Lung (tissue), 12 donors: ENCODE data around the gene NIPAL3. TPM values are rescaled to one million over a fixed set of nuclear protein-coding genes. Genes with fewer than 3 reads are reported as not detected.

ENCODE experiments used
- ATAC-seq: fragments of 200-7000 bp; cut with Tn5 transposase; one replicate; pipeline ENCODE4 v1.9.1; 2020; ENCODE audit warnings: moderate number of reproducible peaks; ENCODE audit not compliant: insufficient read depth, low FRiP score
- DNase-seq, 3 donors: peaks; one replicate each; pipeline ENCODE4 v3.0.0-alpha.2; 2013 to 2017
- H3K27ac ChIP-seq, 2 donors: one replicate each; pipeline ENCODE4 v1.5.1; 2013; ENCODE audit warnings: mild to moderate bottlenecking in 2 of 2, moderate library complexity in 2 of 2, control low read depth in 1 of 2, inconsistent platforms in 1 of 2, low read depth in 1 of 2, low read length in 1 of 2
- H3K27me3 ChIP-seq, 3 donors: one replicate each; pipeline ENCODE4 v1.5.1; 2013; ENCODE audit warnings: low read length in 2 of 3; ENCODE audit not compliant: control insufficient read depth in 3 of 3, insufficient read depth in 3 of 3
- H3K36me3 ChIP-seq, 4 donors: one replicate each; pipeline ENCODE4 v1.5.1; 2013; ENCODE audit warnings: low read length in 4 of 4, mild to moderate bottlenecking in 1 of 4, moderate library complexity in 1 of 4; ENCODE audit not compliant: control insufficient read depth in 4 of 4, insufficient read depth in 4 of 4
- H3K4me1 ChIP-seq, 5 donors: one replicate each; pipeline ENCODE4 v1.5.1; 2013; ENCODE audit warnings: low read length in 5 of 5, mild to moderate bottlenecking in 2 of 5, moderate library complexity in 1 of 5; ENCODE audit not compliant: control insufficient read depth in 5 of 5, insufficient read depth in 5 of 5
- H3K4me3 ChIP-seq: one replicate; pipeline ENCODE4 v1.5.1; 2013; ENCODE audit warnings: mild to moderate bottlenecking, control low read depth, moderate library complexity
- H3K9ac ChIP-seq, 2 donors: one replicate each; pipeline ENCODE4 v1.5.1; 2013; ENCODE audit warnings: low read length in 2 of 2, control low read depth in 1 of 2; ENCODE audit not compliant: insufficient read depth in 1 of 2
- H3K9me3 ChIP-seq, 4 donors: one replicate each; pipeline ENCODE4 v1.5.1; 2013; ENCODE audit warnings: low read length in 3 of 4, mild to moderate bottlenecking in 1 of 4, moderate library complexity in 1 of 4; ENCODE audit not compliant: control insufficient read depth in 4 of 4, insufficient read depth in 3 of 4
- CTCF ChIP-seq: IDR thresholded peaks from 2 replicates; pipeline ENCODE4 v1.5.1; 2012; ENCODE audit warnings: mild to moderate bottlenecking; ENCODE audit errors: control extremely low read depth, extremely low read depth
- WGBS, 2 donors: extraction: QIAGEN DNeasy Blood & Tissue Kit; methylation state at CpG; one replicate each; pipeline ENCODE4 v1.1.7; 2013; 5-methylcytosine and 5-hydroxymethylcytosine counted together
- polyA plus RNA-seq, 2 donors: library from polyadenylated mRNA; stranded (reverse); fragments of 200-250 nt; gene quantifications; one replicate each; pipeline ENCODE4 v1.2.1, GENCODE V29; 2013
- total RNA-seq, 2 donors: library from RNA; depleted of rRNA in 1 of 2; stranded (reverse); fragments of >200 nt in 1 of 2; gene quantifications; one replicate each; pipeline ENCODE4 v1.2.1, GENCODE V29; 2014 to 2021
- donor health status: control.
- donor health status: control.
- donor health status: Bipolar disorder and iron deficiency.
- donor health status: healthy.
- donor health status: DM: yes; HTN: yes; CAD: no.

The NIPAL3 gene
- total and polyA plus RNA-seq, 4 donors, result 11.9 to 31.8 (median 19.8) TPM

- Histone ChIP-seq H3K9me3 (no peaks in the 10 kb centered on the region), H3K9ac (no peak overlapping the region), H3K4me1 (peaks cover 0 to 2% (median 0%) of the 10 kb centered on the region in 5 donors), H3K4me3 (no peak overlapping the region), H3K36me3 (peaks cover 0 to 4% (median 0%) of the 10 kb centered on the region in 4 donors), H3K27ac (no peak overlapping the region), H3K27me3 (no peaks in the 10 kb centered on the region)
- TF ChIP-seq CTCF, result no peak
- DNase-seq (peak; percentile 62 to 83 (median 78)), ATAC-seq (no peak)
- 82 to 90% methylated on average over 11 of the region's 11 CpGs for WGBS, 2 donors
Measured at GRCh38 chr1:24472527-24473251, 57.1 kb downstream of the NIPAL3 start.

- ATAC-seq, result no peak
Measured at GRCh38 chr1:24474193-24474592, 58.6 kb downstream of the NIPAL3 start.

GRCh38 chr1:24475700-24476099 lies 60.1 kb downstream of the NIPAL3 start:
- DNase-seq, result no peak
- no peak overlapping the region for H3K9ac ChIP-seq
- H3K9me3 ChIP-seq, result no peaks in the 10 kb centered on the region
- H3K27ac ChIP-seq, result no peak overlapping the region
- no peak for ATAC-seq
- H3K36me3 ChIP-seq, result no peaks in the 10 kb centered on the region
- no peak for TF ChIP-seq CTCF
- H3K4me1 ChIP-seq, result peaks cover 0 to 2% (median 0%) of the 10 kb centered on the region in 5 donors
- WGBS, 2 donors, result 85 to 91% methylated on average over 4 of the region's 4 CpGs
- no peaks in the 10 kb centered on the region for H3K27me3 ChIP-seq
- no peak overlapping the region for H3K4me3 ChIP-seq

More at GRCh38 chr1:24474193-24474592, 58.6 kb downstream of the NIPAL3 start:
- Histone ChIP-seq H3K9ac (no peak overlapping the region), H3K27me3 (no peaks in the 10 kb centered on the region), H3K36me3 (peaks cover 0 to 2% (median 0%) of the 10 kb centered on the region in 4 donors), H3K4me3 (no peak overlapping the region), H3K27ac (no peak overlapping the region), H3K9me3 (no peaks in the 10 kb centered on the region), H3K4me1 (peaks cover 0 to 2% (median 0%) of the 10 kb centered on the region in 5 donors)
- no peak for TF ChIP-seq CTCF
- DNase-seq, result no peak
